ENCODE measurements around the gene TRMT1. TPM values are rescaled to one million over a fixed set of nuclear protein-coding genes. Genes with fewer than 3 reads are reported as not detected.

Gene TRMT1
- total RNA-seq, 1 experiment from 2014 or later: 42.6 TPM

GRCh38 chr19:13094106-13094504 is 22.4 kb downstream of the TRMT1 start:
- intact Hi-C loops (cut with micrococcal nuclease; ENCODE audit: unreplicated experiment): loop anchor here (1.0 to 5.0 kb wide), 2 partner anchors 62 to 116 kb away; no protein-coding TSS in a partner anchor
- POLR2A ChIA-PET: no interaction called here
- no peaks in the 10 kb centered on the region for H3K9me3 ChIP-seq
- H3K4me3 ChIP-seq (ENCODE audit: low read depth, low read length): no peak overlapping the region
- H3K36me3 ChIP-seq (ENCODE audit: control insufficient read depth, insufficient read depth, low read length): no peaks in the 10 kb centered on the region
- Mint-ChIP-seq H3K4me3 (ENCODE audit: unreplicated experiment) (no peak overlapping the region), H3K27me3 (ENCODE audit: insufficient read depth, unreplicated experiment) (peaks cover 5% of the 10 kb centered on the region), H3K4me1 (ENCODE audit: low read depth, unreplicated experiment) (peaks cover 7% of the 10 kb centered on the region), H3K36me3 (ENCODE audit: insufficient read depth, unreplicated experiment) (no peaks in the 10 kb centered on the region), H3K27ac (ENCODE audit: unreplicated experiment) (no peak overlapping the region), H3K9me3 (ENCODE audit: unreplicated experiment) (no peaks in the 10 kb centered on the region)
- no peak for DNase-seq
- no TSS peak for BruUV-seq (replicated peaks)
- no peak for TF ChIP-seq CTCF (IDR thresholded peaks at IDR 0.05; ENCODE audit: insufficient read depth in 1 of 2, low read depth in 1 of 2, low read length in 1 of 2, severe bottlenecking in 1 of 2, unreplicated experiment in 1 of 2)
- H3K27me3 ChIP-seq (replicated peaks; ENCODE audit: control insufficient read depth, insufficient read depth, low read length): no peaks in the 10 kb centered on the region
- CTCF ChIA-PET: interaction anchor here (0.6 to 4.3 kb wide), 6 partner anchors 24 to 129 kb away, joined by 3 to 64 read pairs (median 4); no protein-coding TSS in a partner anchor
- no peaks in the 10 kb centered on the region for H3K4me1 ChIP-seq

DNA sequence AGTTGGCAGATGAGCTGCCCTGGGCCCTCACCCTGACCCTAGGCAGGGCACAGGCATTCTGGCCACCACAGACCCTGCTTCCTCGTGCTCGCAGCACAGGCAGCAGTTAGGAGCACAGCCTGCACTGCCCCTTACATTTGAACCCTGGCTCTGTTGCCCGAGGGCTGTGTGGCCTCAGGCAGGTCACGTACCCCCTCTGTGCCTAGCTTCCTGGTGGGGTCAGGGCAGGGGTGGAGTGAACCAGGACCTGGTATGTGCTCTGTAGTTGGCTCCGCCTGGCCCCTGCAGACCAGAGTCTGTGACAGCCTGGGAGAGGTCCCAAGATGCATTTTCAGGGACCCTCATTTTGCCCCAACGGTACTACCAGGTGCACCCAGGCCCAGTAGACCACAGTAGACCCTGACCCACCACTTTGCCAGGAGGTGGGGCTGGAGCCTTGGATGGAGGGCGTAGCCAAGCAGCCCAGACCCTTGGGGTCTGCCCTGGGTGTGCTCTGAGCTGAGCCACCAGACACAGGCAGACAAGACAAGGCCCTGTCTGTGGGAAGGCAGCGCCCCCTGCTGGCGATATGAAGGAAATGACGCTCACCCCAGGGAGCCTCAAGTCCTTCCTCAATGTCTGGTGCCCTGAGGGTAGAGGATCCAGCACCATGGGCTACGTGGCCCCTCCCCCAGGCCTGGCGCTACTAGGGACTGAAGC is 23.0 kb downstream of the TRMT1 start:
- Mint-ChIP-seq H3K36me3 (ENCODE audit: insufficient read depth, unreplicated experiment) (no peaks in the 10 kb centered on the region), H3K4me1 (ENCODE audit: low read depth, unreplicated experiment) (peaks cover 11% of the 10 kb centered on the region), H3K27ac (ENCODE audit: unreplicated experiment) (no peak overlapping the region), H3K4me3 (ENCODE audit: unreplicated experiment) (no peak overlapping the region), H3K27me3 (ENCODE audit: insufficient read depth, unreplicated experiment) (peaks cover 10% of the 10 kb centered on the region), H3K9me3 (ENCODE audit: unreplicated experiment) (no peaks in the 10 kb centered on the region)
- POLR2A ChIA-PET: no interaction called here
- H3K4me1 ChIP-seq: no peaks in the 10 kb centered on the region
- peak; percentile 68 to 76 for DNase-seq
- no peaks in the 10 kb centered on the region for H3K9me3 ChIP-seq
- H3K4me3 ChIP-seq (ENCODE audit: low read depth, low read length): no peak overlapping the region
- no peaks in the 10 kb centered on the region; the same call in 1 of the 2 replicates for H3K27me3 ChIP-seq (replicated peaks; ENCODE audit: control insufficient read depth, insufficient read depth, low read length)
- no peaks in the 10 kb centered on the region for H3K36me3 ChIP-seq (ENCODE audit: control insufficient read depth, insufficient read depth, low read length)
- CTCF ChIA-PET: interaction anchor here (0.6 to 4.3 kb wide), 7 partner anchors 24 to 128 kb away, joined by 3 to 64 read pairs (median 4); no protein-coding TSS in a partner anchor
- no TSS peak for BruUV-seq (replicated peaks)
- intact Hi-C loops (cut with micrococcal nuclease; ENCODE audit: unreplicated experiment): loop anchor here (1.0 to 5.0 kb wide), 2 partner anchors 61 to 115 kb away; no protein-coding TSS in a partner anchor
- peak; percentile 84 to 92 for TF ChIP-seq CTCF (IDR thresholded peaks at IDR 0.05; ENCODE audit: insufficient read depth in 1 of 2, low read depth in 1 of 2, low read length in 1 of 2, severe bottlenecking in 1 of 2, unreplicated experiment in 1 of 2)

DNA sequence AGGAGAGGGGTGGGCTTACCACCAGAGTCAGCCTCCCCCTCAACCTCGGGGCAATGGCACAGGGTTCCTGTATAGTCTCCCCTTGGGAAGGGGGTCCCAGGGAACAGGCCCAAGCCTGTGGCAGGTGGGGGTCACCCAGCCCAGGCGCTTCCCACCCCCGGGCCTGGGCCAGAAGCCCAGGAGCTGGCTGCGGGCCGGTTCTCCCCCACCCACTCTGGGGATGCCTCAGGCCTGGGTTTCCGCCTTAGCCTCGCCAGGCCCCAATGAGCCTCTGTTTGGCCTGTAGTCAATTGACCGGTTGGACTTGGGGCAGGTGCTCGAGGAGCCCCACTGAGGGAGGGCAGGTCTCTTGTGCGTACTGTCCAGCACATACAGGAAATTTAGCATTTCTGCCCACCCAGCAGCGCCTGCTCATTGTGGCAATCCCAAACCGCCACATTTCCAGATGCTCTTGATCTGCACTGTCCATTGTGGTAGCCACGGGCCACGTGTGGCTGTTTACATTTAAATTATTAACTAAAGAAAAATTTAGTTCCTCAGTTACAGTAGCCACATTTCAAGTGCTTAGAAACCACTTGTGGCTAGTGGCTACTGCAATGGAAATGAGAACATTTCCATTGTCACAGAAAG is 23.8 kb downstream of the TRMT1 start:
- Mint-ChIP-seq H3K27me3 (ENCODE audit: insufficient read depth, unreplicated experiment) (peaks cover 12% of the 10 kb centered on the region), H3K4me3 (ENCODE audit: unreplicated experiment) (no peak overlapping the region), H3K4me1 (ENCODE audit: low read depth, unreplicated experiment) (peaks cover 11% of the 10 kb centered on the region), H3K36me3 (ENCODE audit: insufficient read depth, unreplicated experiment) (no peaks in the 10 kb centered on the region), H3K9me3 (ENCODE audit: unreplicated experiment) (no peaks in the 10 kb centered on the region), H3K27ac (ENCODE audit: unreplicated experiment) (no peak overlapping the region)
- no peak for DNase-seq
- intact Hi-C loops (cut with micrococcal nuclease; ENCODE audit: unreplicated experiment): loop anchor here (5.0 kb wide), 1 partner anchor 60 kb away; no protein-coding TSS in a partner anchor
- H3K9me3 ChIP-seq: no peaks in the 10 kb centered on the region
- H3K4me1 ChIP-seq: no peaks in the 10 kb centered on the region
- H3K36me3 ChIP-seq (ENCODE audit: control insufficient read depth, insufficient read depth, low read length): no peaks in the 10 kb centered on the region
- no peaks in the 10 kb centered on the region; the same call in 1 of the 2 replicates for H3K27me3 ChIP-seq (replicated peaks; ENCODE audit: control insufficient read depth, insufficient read depth, low read length)
- ChIA-PET CTCF (no interaction called here), POLR2A (no interaction called here)
- no TSS peak for BruUV-seq (replicated peaks)
- H3K4me3 ChIP-seq (ENCODE audit: low read depth, low read length): no peak overlapping the region
- no peak for TF ChIP-seq CTCF (IDR thresholded peaks at IDR 0.05; ENCODE audit: insufficient read depth in 1 of 2, low read depth in 1 of 2, low read length in 1 of 2, severe bottlenecking in 1 of 2, unreplicated experiment in 1 of 2)
